SK-N-MC (cell line): ENCODE data around the gene BNIP2.

ENCODE experiments used
- DNase-seq: peaks from one replicate; pipeline ENCODE4 v3.0.0-alpha.2; 2011; ENCODE audit warnings: low read depth, low spot score
- H3K27ac ChIP-seq: fragments of 200-600 bp; sonication (generic); 2 replicates; pipeline ENCODE4 v1.5.1; 2016; ENCODE audit warnings: mixed run types
- H3K36me3 ChIP-seq: fragments of 200-600 bp; sonication (generic); 2 replicates; pipeline ENCODE4 v1.6.1; 2017; ENCODE audit warnings: antibody characterized with exemption, low read length, mixed read lengths; ENCODE audit not compliant: insufficient read depth
- H3K4me3 ChIP-seq: fragments of 200-600 bp; sonication (generic); 2 replicates; pipeline ENCODE4 v1.5.1; 2016
- H3K9ac ChIP-seq: fragments of 200-600 bp; sonication (generic); 2 replicates; pipeline ENCODE4 v1.8.0; 2017; ENCODE audit warnings: mixed run types, mixed read lengths; ENCODE audit not compliant: insufficient read length
- H3K9me3 ChIP-seq: fragments of 200-600 bp; sonication (generic); 2 replicates; pipeline ENCODE4 v1.6.1; 2017; ENCODE audit warnings: low read depth, mild to moderate bottlenecking, antibody characterized with exemption, low read length, moderate library complexity, mixed read lengths
- EZH2 ChIP-seq: fragments of 200-600 bp; sonication (generic); IDR thresholded peaks from one replicate; pipeline ENCODE4 v1.6.1; 2017; ENCODE audit warnings: antibody characterized with exemption
- FOXP2 ChIP-seq: optimal IDR thresholded peaks from 2 replicates; pipeline ENCODE3; 2011; ENCODE audit warnings: mild to moderate bottlenecking, moderate library complexity; ENCODE audit not compliant: insufficient read depth; ENCODE audit errors: extremely low read length, control extremely low read depth
- POLR2AphosphoS5 ChIP-seq: IDR thresholded peaks from 2 replicates; pipeline ENCODE4 v1.6.1; 2012; ENCODE audit warnings: mild to moderate bottlenecking, low read depth, low read length, borderline replicate concordance

BNIP2 gene

GRCh38 chr15:59678620-59679019, 10.5 kb downstream of the BNIP2 start:
- TF ChIP-seq FOXP2, result no peak
- TF ChIP-seq POLR2AphosphoS5, result no peak
- H3K9ac ChIP-seq, result no peak overlapping the region
- no peak overlapping the region for H3K27ac ChIP-seq
- no peak overlapping the region for H3K4me3 ChIP-seq
- peaks cover 90% of the 10 kb centered on the region for H3K36me3 ChIP-seq
- no peaks in the 10 kb centered on the region for H3K9me3 ChIP-seq
- DNase-seq, result no peak

- Histone ChIP-seq H3K9me3 (no peaks in the 10 kb centered on the region), H3K36me3 (peaks cover 85% of the 10 kb centered on the region), H3K27ac (no peak overlapping the region), H3K9ac (no peak overlapping the region), H3K4me3 (no peak overlapping the region)
- TF ChIP-seq EZH2, result no peak
- no peak for TF ChIP-seq POLR2AphosphoS5
- TF ChIP-seq FOXP2, result no peak
- no peak for DNase-seq
Measured at GRCh38 chr15:59678172-59678571, 10.9 kb downstream of the BNIP2 start.

GRCh38 chr15:59676565-59676964, 12.6 kb downstream of the BNIP2 start:
- no peak for TF ChIP-seq FOXP2
- H3K36me3 ChIP-seq, result peaks cover 89% of the 10 kb centered on the region
- H3K27ac ChIP-seq, result no peak overlapping the region
- H3K4me3 ChIP-seq, result no peak overlapping the region
- no peaks in the 10 kb centered on the region for H3K9me3 ChIP-seq
- H3K9ac ChIP-seq, result no peak overlapping the region
- DNase-seq, result no peak

GRCh38 chr15:59674361-59674877, 14.7 kb downstream of the BNIP2 start:
- peaks cover 85% of the 10 kb centered on the region for H3K36me3 ChIP-seq
- no peaks in the 10 kb centered on the region for H3K9me3 ChIP-seq
- H3K4me3 ChIP-seq, result no peak overlapping the region
- TF ChIP-seq FOXP2 (no peak), POLR2AphosphoS5 (no peak), EZH2 (no peak)
- H3K9ac ChIP-seq, result no peak overlapping the region
- H3K27ac ChIP-seq, result no peak overlapping the region
- DNase-seq, result no peak

- H3K36me3 ChIP-seq, result peaks cover 69% of the 10 kb centered on the region
- no peak overlapping the region for H3K27ac ChIP-seq
- no peak overlapping the region for H3K9ac ChIP-seq
- DNase-seq, result no peak
- no peak for TF ChIP-seq EZH2
- TF ChIP-seq FOXP2, result no peak
- TF ChIP-seq POLR2AphosphoS5, result no peak
- H3K4me3 ChIP-seq, result no peak overlapping the region
- no peaks in the 10 kb centered on the region for H3K9me3 ChIP-seq
Measured at GRCh38 chr15:59668556-59668955, 20.6 kb downstream of the BNIP2 start.

- no peak for DNase-seq
- Histone ChIP-seq H3K9me3 (no peaks in the 10 kb centered on the region), H3K36me3 (peaks cover 48% of the 10 kb centered on the region), H3K27ac (no peak overlapping the region), H3K4me3 (no peak overlapping the region), H3K9ac (no peak overlapping the region)
- TF ChIP-seq POLR2AphosphoS5 (no peak), EZH2 (no peak), FOXP2 (no peak)
Measured at GRCh38 chr15:59662260-59662659, 26.9 kb downstream of the BNIP2 start.

- no peak for TF ChIP-seq FOXP2
- TF ChIP-seq EZH2, result no peak
- no peak for TF ChIP-seq POLR2AphosphoS5
- no peak for DNase-seq
- H3K36me3 ChIP-seq, result peaks cover 48% of the 10 kb centered on the region
- H3K9ac ChIP-seq, result no peak overlapping the region
- no peak overlapping the region for H3K27ac ChIP-seq
- H3K4me3 ChIP-seq, result no peak overlapping the region
- no peaks in the 10 kb centered on the region for H3K9me3 ChIP-seq
Measured at GRCh38 chr15:59659366-59659765, 29.8 kb downstream of the BNIP2 start.

GRCh38 chr15:59657635-59658125, 31.4 kb downstream of the BNIP2 start:
- peaks cover 51% of the 10 kb centered on the region for H3K36me3 ChIP-seq
- H3K9me3 ChIP-seq, result 0 out of 2 replicates have a peak, but pooled peaks cover 7% of the 10 kb centered on the region
- peak overlapping the region; percentile 92 for H3K4me3 ChIP-seq
- peak; percentile 34 for DNase-seq
- no peak overlapping the region for H3K9ac ChIP-seq
- no peak for TF ChIP-seq FOXP2
- TF ChIP-seq POLR2AphosphoS5, result no peak
- TF ChIP-seq EZH2, result no peak
- H3K27ac ChIP-seq, result no peak overlapping the region; the same call in 1 of the 2 replicates

- DNase-seq, result no peak
- Histone ChIP-seq H3K9ac (peak within 1 kb of the TSS; percentile 94), H3K9me3 (0 out of 2 replicates have a peak, but pooled peaks cover 7% of the 10 kb centered on the region), H3K36me3 (peaks cover 51% of the 10 kb centered on the region), H3K4me3 (peak within 1 kb of the TSS; percentile 92), H3K27ac (peak within 1 kb of the TSS; percentile 34; the same call in 1 of the 2 replicates)
- TF ChIP-seq POLR2AphosphoS5, result peak; percentile 91
- TF ChIP-seq EZH2, result no peak
- no peak for TF ChIP-seq FOXP2
Measured at GRCh38 chr15:59656897-59657634, 32.1 kb downstream of the BNIP2 start, which contains the start of gene GTF2A2. Gene GTF2A2 (minus strand): TSS chr15:59657515. CDS start chr15:59652277, 5,238 bp downstream.
